Gastroesophageal sphincter (tissue), 4 donors: Measurements from ENCODE around the gene SPINT2. TPM values are rescaled to one million over a fixed set of nuclear protein-coding genes. Genes with fewer than 3 reads are reported as not detected.

Source experiments
- ATAC-seq: fragments of 150-250 bp; one replicate; pipeline ENCODE4 v1.9.1; 2016; ENCODE audit warnings: mild to moderate bottlenecking, moderate library complexity
- H3K27ac ChIP-seq, 4 donors: fragments of 200-600 bp; sonication (generic) in 3 of 4; 1 replicate in 3 of 4; 2 replicates in 1 of 4; pipeline ENCODE4 v1.5.1; 2016 to 2019
- H3K27me3 ChIP-seq: fragments of 200-600 bp; sonication (generic); one replicate; pipeline ENCODE4 v1.5.1; 2019
- H3K36me3 ChIP-seq, 2 donors: fragments of 200-600 bp; sonication (generic); one replicate each; pipeline ENCODE4 v1.5.1; 2019; ENCODE audit warnings: control low read depth in 1 of 2
- H3K4me1 ChIP-seq, 3 donors: fragments of 200-600 bp; sonication (generic); 1 replicate in 2 of 3; 2 replicates in 1 of 3; pipeline ENCODE4 v1.5.1; 2016 to 2019; ENCODE audit warnings: control low read depth in 2 of 3
- H3K4me3 ChIP-seq, 2 donors: fragments of 200-600 bp; sonication (generic); one replicate each; pipeline ENCODE4 v1.5.1; 2019; ENCODE audit warnings: mild to moderate bottlenecking in 1 of 2, moderate library complexity in 1 of 2
- H3K9me3 ChIP-seq, 3 donors: fragments of 200-600 bp; sonication (generic); one replicate each; pipeline ENCODE4 v1.5.1; 2017 to 2019; ENCODE audit warnings: control low read depth in 2 of 3
- EP300 ChIP-seq: sonication (generic); formaldehyde crosslinking; IDR thresholded peaks from one replicate; pipeline ENCODE4 v1.6.1; 2017; ENCODE audit warnings: antibody characterized with exemption, mild to moderate bottlenecking
- POLR2A ChIP-seq, 2 donors: fragments of 450-650 bp; IDR thresholded peaks; one replicate each; pipeline ENCODE4 v1.6.1; 2017; ENCODE audit warnings: antibody characterized with exemption in 2 of 2, mild to moderate bottlenecking in 2 of 2, moderate library complexity in 1 of 2
- POLR2AphosphoS5 ChIP-seq: sonication (generic); formaldehyde crosslinking; IDR thresholded peaks from one replicate; pipeline ENCODE4 v1.6.1; 2017; ENCODE audit warnings: antibody characterized with exemption
- WGBS, 2 donors: methylation state at CpG; one replicate each; pipeline ENCODE4 v1.1.5; 2018; ENCODE audit warnings: low coverage in 1 of 2; 5-methylcytosine and 5-hydroxymethylcytosine counted together
- total RNA-seq, 4 donors: library from RNA; depleted of rRNA; stranded (reverse); fragments of >200 nt; gene quantifications; one replicate each; pipeline ENCODE4 v1.1.0, GENCODE V29; 2016
- TF ChIP-seq, protein P1 (sequence below), 4 experiments: fragments of 200-600 bp in 2 of 4; fragments of 450-650 bp in 2 of 4; sonication (generic) in 1 of 4; IDR thresholded peaks; one replicate each; pipeline ENCODE4 v1.5.1; 2017 to 2019; ENCODE audit warnings: antibody characterized with exemption in 4 of 4, mild to moderate bottlenecking in 2 of 4, moderate library complexity in 2 of 4

Gene SPINT2
- total RNA-seq, 4 donors from 2014 or later, result 2.1 to 51.7 (median 10.9) TPM

GRCh38 chr19:38288123-38288855, 23.9 kb downstream of the SPINT2 start:
- Histone ChIP-seq H3K4me3 (no peak overlapping the region), H3K27ac (no peak overlapping the region), H3K27me3 (no peaks in the 10 kb centered on the region), H3K9me3 (no peaks in the 10 kb centered on the region), H3K4me1 (no peaks in the 10 kb centered on the region), H3K36me3 (no peaks in the 10 kb centered on the region)
- WGBS, 2 donors, result 89 to 90% methylated on average over 2 to 3 of the region's 16 CpGs
- no peak for TF ChIP-seq POLR2A (IDR thresholded peaks at IDR 0.05)
- TF ChIP-seq POLR2AphosphoS5, result no peak
- TF ChIP-seq EP300, result no peak
- TF ChIP-seq, protein P1, sequence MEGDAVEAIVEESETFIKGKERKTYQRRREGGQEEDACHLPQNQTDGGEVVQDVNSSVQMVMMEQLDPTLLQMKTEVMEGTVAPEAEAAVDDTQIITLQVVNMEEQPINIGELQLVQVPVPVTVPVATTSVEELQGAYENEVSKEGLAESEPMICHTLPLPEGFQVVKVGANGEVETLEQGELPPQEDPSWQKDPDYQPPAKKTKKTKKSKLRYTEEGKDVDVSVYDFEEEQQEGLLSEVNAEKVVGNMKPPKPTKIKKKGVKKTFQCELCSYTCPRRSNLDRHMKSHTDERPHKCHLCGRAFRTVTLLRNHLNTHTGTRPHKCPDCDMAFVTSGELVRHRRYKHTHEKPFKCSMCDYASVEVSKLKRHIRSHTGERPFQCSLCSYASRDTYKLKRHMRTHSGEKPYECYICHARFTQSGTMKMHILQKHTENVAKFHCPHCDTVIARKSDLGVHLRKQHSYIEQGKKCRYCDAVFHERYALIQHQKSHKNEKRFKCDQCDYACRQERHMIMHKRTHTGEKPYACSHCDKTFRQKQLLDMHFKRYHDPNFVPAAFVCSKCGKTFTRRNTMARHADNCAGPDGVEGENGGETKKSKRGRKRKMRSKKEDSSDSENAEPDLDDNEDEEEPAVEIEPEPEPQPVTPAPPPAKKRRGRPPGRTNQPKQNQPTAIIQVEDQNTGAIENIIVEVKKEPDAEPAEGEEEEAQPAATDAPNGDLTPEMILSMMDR (IDR thresholded peaks at IDR 0.05), result no peak
- no peak for ATAC-seq

GRCh38 chr19:38289955-38290354, 25.6 kb downstream of the SPINT2 start:
- no peaks in the 10 kb centered on the region for H3K36me3 ChIP-seq
- 100% methylated on average over 4 to 7 of the region's 15 CpGs for WGBS, 2 donors
- no peaks in the 10 kb centered on the region for H3K9me3 ChIP-seq
- TF ChIP-seq, protein P1 (IDR thresholded peaks at IDR 0.05), result no peak
- TF ChIP-seq POLR2A (IDR thresholded peaks at IDR 0.05) (no peak), EP300 (no peak), POLR2AphosphoS5 (no peak)
- H3K27ac ChIP-seq, result no peak overlapping the region
- no peak overlapping the region for H3K4me3 ChIP-seq
- H3K27me3 ChIP-seq, result no peaks in the 10 kb centered on the region
- no peak for ATAC-seq
- no peaks in the 10 kb centered on the region for H3K4me1 ChIP-seq

- TF ChIP-seq, protein P1 (IDR thresholded peaks at IDR 0.05), result no peak
- TF ChIP-seq POLR2A (IDR thresholded peaks at IDR 0.05) (no peak), EP300 (no peak), POLR2AphosphoS5 (no peak)
- H3K4me1 ChIP-seq, result no peaks in the 10 kb centered on the region
- H3K27ac ChIP-seq, result no peak overlapping the region
- no peaks in the 10 kb centered on the region for H3K36me3 ChIP-seq
- H3K4me3 ChIP-seq, result no peak overlapping the region
- no peaks in the 10 kb centered on the region for H3K9me3 ChIP-seq
- ATAC-seq, result no peak
- 33 to 92% methylated on average over 2 to 4 of the region's 13 CpGs for WGBS, 2 donors
- no peaks in the 10 kb centered on the region for H3K27me3 ChIP-seq
Observed at GRCh38 chr19:38290631-38291147, 26.3 kb downstream of the SPINT2 start.

- no peak overlapping the region for H3K4me3 ChIP-seq
- no peaks in the 10 kb centered on the region for H3K36me3 ChIP-seq
- 53% methylated on average over 6 of the region's 15 CpGs; no CpG with 5 or more reads in 1 of the 2 donors for WGBS, 2 donors
- no peak overlapping the region for H3K27ac ChIP-seq
- no peaks in the 10 kb centered on the region for H3K4me1 ChIP-seq
- ATAC-seq, result no peak
- H3K9me3 ChIP-seq, result no peaks in the 10 kb centered on the region
- TF ChIP-seq POLR2AphosphoS5, result no peak
- no peak for TF ChIP-seq EP300
- TF ChIP-seq, protein P1 (IDR thresholded peaks at IDR 0.05), result no peak
- H3K27me3 ChIP-seq, result no peaks in the 10 kb centered on the region
Observed at GRCh38 chr19:38291855-38292254, 27.5 kb downstream of the SPINT2 start.

GRCh38 chr19:38293281-38293680, 28.9 kb downstream of the SPINT2 start:
- 100% methylated on average over 1 of the region's 9 CpGs; no CpG with 5 or more reads in 1 of the 2 donors for whole genome bisulfite sequencing, 2 donors
- no peak overlapping the region for H3K27ac ChIP-seq
- no peaks in the 10 kb centered on the region for H3K36me3 ChIP-seq

More at GRCh38 chr19:38293281-38293680, 28.9 kb downstream of the SPINT2 start:
- H3K9me3 ChIP-seq, result no peaks in the 10 kb centered on the region
- no peaks in the 10 kb centered on the region for H3K27me3 ChIP-seq
- TF ChIP-seq, protein P1 (IDR thresholded peaks at IDR 0.05), result no peak
- TF ChIP-seq POLR2A (IDR thresholded peaks at IDR 0.05), result no peak
- TF ChIP-seq POLR2AphosphoS5, result no peak
- no peak for TF ChIP-seq EP300
- no peaks in the 10 kb centered on the region for H3K4me1 ChIP-seq
- no peak overlapping the region for H3K4me3 ChIP-seq
- ATAC-seq, result no peak
